Tibial nerve (tissue), 4 donors: ENCODE data around the gene HIF1A. TPM values are rescaled to one million over a fixed set of nuclear protein-coding genes. Genes with fewer than 3 reads are reported as not detected.
"Not testable (repeated sequence)": the region's sequence is repeated elsewhere in the genome, so short reads cannot be mapped to it uniquely, and the experiment has no call there.

Source experiments
- DNase-seq, 2 donors: peaks; one replicate each; pipeline ENCODE4 v3.0.0-alpha.2; 2019; ENCODE audit warnings: low spot score in 2 of 2
- H3K27ac ChIP-seq, 4 donors: fragments of 200-600 bp; sonication (generic) in 3 of 4; one replicate each; pipeline ENCODE4 v1.5.1; 2017 to 2019; ENCODE audit warnings: mild to moderate bottlenecking in 1 of 4
- H3K27me3 ChIP-seq, 2 donors: fragments of 200-600 bp; sonication (generic) in 1 of 2; one replicate each; pipeline versions ENCODE4 v1.5.1 to v1.6.0; 2017 to 2019
- H3K36me3 ChIP-seq, 3 donors: fragments of 200-600 bp; sonication (generic); one replicate each; pipeline ENCODE4 v1.5.1; 2018 to 2019
- H3K4me1 ChIP-seq, 4 donors: fragments of 200-600 bp; sonication (generic) in 3 of 4; one replicate each; pipeline ENCODE4 v1.5.1; 2017 to 2019
- H3K4me3 ChIP-seq, 4 donors: fragments of 200-600 bp; sonication (generic) in 3 of 4; one replicate each; pipeline ENCODE4 v1.5.1; 2017 to 2019; ENCODE audit warnings: mild to moderate bottlenecking in 1 of 4, moderate library complexity in 1 of 4
- H3K9me3 ChIP-seq, 4 donors: fragments of 200-600 bp; sonication (generic) in 3 of 4; one replicate each; pipeline ENCODE4 v1.5.1; 2017 to 2019
- CTCF ChIP-seq, 5 experiments: fragments of 200-600 bp in 3 of 5; fragments of 450-650 bp in 2 of 5; sonication (generic) in 3 of 5; IDR thresholded peaks; one replicate each; pipeline ENCODE4 v1.5.1; 2016 to 2019; ENCODE audit warnings: antibody characterized with exemption in 5 of 5, mild to moderate bottlenecking in 3 of 5, moderate library complexity in 2 of 5
- EP300 ChIP-seq, 2 donors: sonication (generic); formaldehyde crosslinking; IDR thresholded peaks; one replicate each; pipeline ENCODE4 v1.6.1; 2017; ENCODE audit warnings: antibody characterized with exemption in 2 of 2, mild to moderate bottlenecking in 1 of 2
- POLR2A ChIP-seq, 2 donors: fragments of 450-650 bp; IDR thresholded peaks; one replicate each; pipeline ENCODE4 v1.6.1; 2017; ENCODE audit warnings: antibody characterized with exemption in 2 of 2, mild to moderate bottlenecking in 2 of 2, moderate library complexity in 2 of 2
- WGBS, 2 donors: methylation state at CpG; one replicate each; pipeline ENCODE4 v1.1.5; 2018; 5-methylcytosine and 5-hydroxymethylcytosine counted together
- total RNA-seq, 4 donors: library from RNA; depleted of rRNA; stranded (reverse); fragments of >200 nt; gene quantifications; one replicate each; pipeline ENCODE4 v1.1.0, GENCODE V29; 2016

Gene HIF1A
- total RNA-seq, 4 donors from 2014 or later, result 37.9 to 80.4 (median 59.4) TPM

GRCh38 chr14:61655777-61656176 is 39.5 kb upstream of the HIF1A start:
- Histone ChIP-seq H3K4me1 (peaks cover 0 to 12% (median 0%) of the 10 kb centered on the region in 4 donors), H3K4me3 (no peak overlapping the region), H3K27me3 (no peaks in the 10 kb centered on the region), H3K9me3 (no peaks in the 10 kb centered on the region), H3K27ac (no peak overlapping the region), H3K36me3 (no peaks in the 10 kb centered on the region)
- TF ChIP-seq EP300 (IDR thresholded peaks at IDR 0.05), result no peak
- TF ChIP-seq POLR2A (IDR thresholded peaks at IDR 0.05), result no peak
- TF ChIP-seq CTCF (IDR thresholded peaks at IDR 0.05), result no peak
- DNase-seq, result no peak
- WGBS, 2 donors, result 92 to 93% methylated on average over 3 of the region's 3 CpGs

GRCh38 chr14:61656341-61656740 is 39.0 kb upstream of the HIF1A start:
- Histone ChIP-seq H3K27me3 (no peaks in the 10 kb centered on the region), H3K36me3 (no peaks in the 10 kb centered on the region), H3K27ac (no peak overlapping the region), H3K4me3 (no peak overlapping the region), H3K9me3 (no peaks in the 10 kb centered on the region), H3K4me1 (peaks cover 0 to 18% (median under 1%) of the 10 kb centered on the region in 4 donors)
- TF ChIP-seq CTCF (IDR thresholded peaks at IDR 0.05) (no peak), POLR2A (IDR thresholded peaks at IDR 0.05) (no peak), EP300 (IDR thresholded peaks at IDR 0.05) (no peak)
- no peak for DNase-seq
- 97 to 100% methylated on average over 4 of the region's 4 CpGs for WGBS, 2 donors

- H3K4me3 ChIP-seq, H3K36me3 ChIP-seq, DNase-seq, H3K27me3 ChIP-seq, H3K9me3 ChIP-seq, H3K27ac ChIP-seq: not testable (repeated sequence)
- 82 to 90% methylated on average over 2 of the region's 3 CpGs for WGBS, 2 donors
- H3K4me1 ChIP-seq, result peaks cover 0 to 25% (median 13%) of the 10 kb centered on the region in 4 donors
These were observed 37.2 kb upstream of the HIF1A start for GRCh38 chr14:61658111-61658510.

GRCh38 chr14:61659582-61659981 is 35.7 kb upstream of the HIF1A start:
- Histone ChIP-seq H3K4me1 (peaks cover 0 to 19% (median 13%) of the 10 kb centered on the region in 4 donors), H3K27ac (no peak overlapping the region), H3K4me3 (no peak overlapping the region), H3K36me3 (no peaks in the 10 kb centered on the region), H3K9me3 (no peaks in the 10 kb centered on the region), H3K27me3 (no peaks in the 10 kb centered on the region)
- TF ChIP-seq POLR2A (IDR thresholded peaks at IDR 0.05) (no peak), EP300 (IDR thresholded peaks at IDR 0.05) (no peak), CTCF (IDR thresholded peaks at IDR 0.05) (no peak)
- no peak for DNase-seq
- 60 to 83% methylated on average over 2 of the region's 2 CpGs for WGBS, 2 donors

GRCh38 chr14:61661471-61662400 is 33.6 kb upstream of the HIF1A start:
- peak overlapping the region in 1 of 4 donors; percentile 67 for H3K27ac ChIP-seq

More at GRCh38 chr14:61661471-61662400, 33.6 kb upstream of the HIF1A start:
- no peak for DNase-seq
- Histone ChIP-seq H3K27me3 (no peaks in the 10 kb centered on the region), H3K36me3 (no peaks in the 10 kb centered on the region), H3K4me1 (peaks cover 0 to 19% (median 13%) of the 10 kb centered on the region in 4 donors), H3K9me3 (no peaks in the 10 kb centered on the region), H3K4me3 (no peak overlapping the region)
- WGBS, 2 donors, result 57 to 58% methylated on average over 6 of the region's 6 CpGs
- TF ChIP-seq CTCF (IDR thresholded peaks at IDR 0.05), result no peak
- TF ChIP-seq EP300 (IDR thresholded peaks at IDR 0.05), result no peak
- TF ChIP-seq POLR2A (IDR thresholded peaks at IDR 0.05), result no peak
